ENCODE measurements around the gene FETUB. TPM values are rescaled to one million over a fixed set of nuclear protein-coding genes. Genes with fewer than 3 reads are reported as not detected.

The FETUB gene
- not detected in 2 replicates for total RNA-seq (ENCODE audit: low replicate concordance)

GRCh38 chr3:186639778-186640472 is at the start of gene FETUB:
TSS of gene FETUB (plus strand) at chr3:186640399. CDS start at chr3:186640461, 62 bp downstream.

GRCh38 chr3:186612721-186613636 is 27.2 kb upstream of the FETUB start, which contains the start of gene AHSG:
TSS of gene AHSG (plus strand) at chr3:186613060. CDS start at chr3:186613142, 82 bp downstream.

GRCh38 chr3:186665625-186666188 is 25.5 kb downstream of the FETUB start, which contains the start of gene HRG:
TSS of gene HRG (plus strand) at chr3:186666014. CDS start at chr3:186666032, 18 bp downstream.

Other genes with a start within 250 kb of the FETUB start
- 0.75 and 1.4 TPM in 2 replicates for gene CRYGS, start 96.0 kb upstream of the FETUB start, total RNA-seq (ENCODE audit: low replicate concordance)
- gene TBCCD1, start 73.1 kb upstream of the FETUB start, total RNA-seq (ENCODE audit: low replicate concordance) = 13.7 TPM in 2 replicates
- gene DNAJB11, start 69.7 kb upstream of the FETUB start, total RNA-seq (ENCODE audit: low replicate concordance) = 26.6 and 63.9 TPM in 2 replicates
- not detected in 2 replicates for gene AHSG, start 27.3 kb upstream of the FETUB start, total RNA-seq (ENCODE audit: low replicate concordance)
- gene HRG, start 25.6 kb downstream of the FETUB start, total RNA-seq (ENCODE audit: low replicate concordance) = not detected in 2 replicates
- gene KNG1, start 77.0 kb downstream of the FETUB start, total RNA-seq (ENCODE audit: low replicate concordance) = not detected in 2 replicates
- gene EIF4A2, start 143.2 kb downstream of the FETUB start, total RNA-seq (ENCODE audit: low replicate concordance) = 585 and 1,188 TPM in 2 replicates
- 8.2 and 17.0 TPM in 2 replicates for gene RFC4, start 166.1 kb downstream of the FETUB start, total RNA-seq (ENCODE audit: low replicate concordance)
- gene ADIPOQ, start 202.3 kb downstream of the FETUB start, total RNA-seq (ENCODE audit: low replicate concordance) = not detected in 2 replicates